PC-9 (cell line): ENCODE data around the gene MDFIC2.

ENCODE experiments used
- EZH2 ChIP-seq: fragments of 200-600 bp; sonication (generic); IDR thresholded peaks from 2 replicates; pipeline ENCODE4 v1.8.0; 2017; ENCODE audit warnings: antibody characterized with exemption, low read depth
- TF ChIP-seq, protein P1 (sequence below): fragments of 200-600 bp; sonication (generic); conservative IDR thresholded peaks from 2 replicates; pipeline ENCODE4 v1.6.1; 2017; ENCODE audit warnings: mixed run types, antibody characterized with exemption, mild to moderate bottlenecking, moderate library complexity

DNA sequence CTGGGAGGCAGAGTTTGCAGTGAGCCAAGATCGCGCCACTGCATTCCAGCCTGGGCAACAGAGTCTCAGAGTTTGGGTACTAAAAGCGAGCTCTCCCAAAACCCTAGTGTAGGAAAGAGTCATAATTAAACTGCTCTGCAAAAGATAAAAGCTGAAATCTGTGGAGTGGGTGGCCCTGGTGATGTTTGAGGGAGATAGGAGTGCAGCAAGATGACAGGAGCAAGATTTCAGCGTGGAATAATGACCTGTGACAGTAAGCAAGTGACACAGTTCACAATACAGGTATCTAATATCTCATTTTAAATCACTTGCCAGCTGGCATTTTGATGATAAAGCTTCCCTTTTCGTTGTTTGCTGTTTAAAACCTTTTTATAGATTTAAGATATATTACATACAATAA, 79.3 kb downstream of the MDFIC2 start:
- TF ChIP-seq, protein P1, sequence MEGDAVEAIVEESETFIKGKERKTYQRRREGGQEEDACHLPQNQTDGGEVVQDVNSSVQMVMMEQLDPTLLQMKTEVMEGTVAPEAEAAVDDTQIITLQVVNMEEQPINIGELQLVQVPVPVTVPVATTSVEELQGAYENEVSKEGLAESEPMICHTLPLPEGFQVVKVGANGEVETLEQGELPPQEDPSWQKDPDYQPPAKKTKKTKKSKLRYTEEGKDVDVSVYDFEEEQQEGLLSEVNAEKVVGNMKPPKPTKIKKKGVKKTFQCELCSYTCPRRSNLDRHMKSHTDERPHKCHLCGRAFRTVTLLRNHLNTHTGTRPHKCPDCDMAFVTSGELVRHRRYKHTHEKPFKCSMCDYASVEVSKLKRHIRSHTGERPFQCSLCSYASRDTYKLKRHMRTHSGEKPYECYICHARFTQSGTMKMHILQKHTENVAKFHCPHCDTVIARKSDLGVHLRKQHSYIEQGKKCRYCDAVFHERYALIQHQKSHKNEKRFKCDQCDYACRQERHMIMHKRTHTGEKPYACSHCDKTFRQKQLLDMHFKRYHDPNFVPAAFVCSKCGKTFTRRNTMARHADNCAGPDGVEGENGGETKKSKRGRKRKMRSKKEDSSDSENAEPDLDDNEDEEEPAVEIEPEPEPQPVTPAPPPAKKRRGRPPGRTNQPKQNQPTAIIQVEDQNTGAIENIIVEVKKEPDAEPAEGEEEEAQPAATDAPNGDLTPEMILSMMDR: no peak
- TF ChIP-seq EZH2: no peak
